ENCODE results near the gene DAG1. TPM values are rescaled to one million over a fixed set of nuclear protein-coding genes. Genes with fewer than 3 reads are reported as not detected.

Gene DAG1
- total RNA-seq, 1 experiment from 2014 or later, result 226 TPM

DNA sequence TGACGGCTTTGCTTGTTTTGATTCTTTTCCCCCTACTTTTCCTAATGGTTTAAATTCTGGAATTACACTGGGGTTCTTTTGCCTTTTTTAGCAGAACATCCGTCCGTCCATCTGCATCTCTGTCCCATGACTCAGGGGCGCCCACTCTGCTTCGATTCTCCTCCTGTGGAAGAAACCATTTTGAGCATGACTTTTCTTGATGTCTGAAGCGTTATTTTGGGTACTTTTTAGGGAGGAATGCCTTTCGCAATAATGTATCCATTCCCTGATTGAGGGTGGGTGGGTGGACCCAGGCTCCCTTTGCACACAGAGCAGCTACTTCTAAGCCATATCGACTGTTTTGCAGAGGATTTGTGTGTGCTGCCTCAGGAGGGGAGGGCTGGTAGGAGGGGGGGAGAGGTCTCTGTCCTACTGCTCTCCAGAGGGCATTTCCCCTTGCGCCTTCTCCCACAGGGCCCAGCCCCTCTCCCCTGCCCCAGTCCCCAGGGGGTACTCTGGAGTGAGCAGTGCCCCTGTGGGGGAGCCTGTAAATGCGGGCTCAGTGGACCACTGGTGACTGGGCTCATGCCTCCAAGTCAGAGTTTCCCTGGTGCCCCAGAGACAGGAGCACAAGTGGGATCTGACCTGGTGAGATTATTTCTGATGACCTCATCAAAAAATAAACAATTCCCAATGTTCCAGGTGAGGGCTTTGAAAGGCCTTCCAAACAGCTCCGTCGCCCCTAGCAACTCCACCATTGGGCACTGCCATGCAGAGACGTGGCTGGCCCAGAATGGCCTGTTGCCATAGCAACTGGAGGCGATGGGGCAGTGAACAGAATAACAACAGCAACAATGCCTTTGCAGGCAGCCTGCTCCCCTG, 64.7 kb downstream of the DAG1 start:
- Mint-ChIP-seq H3K9me3 (ENCODE audit: low read depth, unreplicated experiment) (no peaks in the 10 kb centered on the region), H3K4me1 (ENCODE audit: low read depth, unreplicated experiment) (peaks cover 6% of the 10 kb centered on the region), H3K36me3 (ENCODE audit: insufficient read depth, unreplicated experiment) (peaks cover 21% of the 10 kb centered on the region), H3K27ac (ENCODE audit: unreplicated experiment) (no peak overlapping the region), H3K27me3 (ENCODE audit: unreplicated experiment) (no peaks in the 10 kb centered on the region), H3K4me3 (ENCODE audit: low read depth, unreplicated experiment) (no peak overlapping the region)
- CTCF ChIA-PET, result interaction anchor here (0.7 kb wide), 1 partner anchor 138 kb away, joined by 3 read pairs; no protein-coding TSS in a partner anchor
- DNase-seq, result no peak
- intact Hi-C loops (cut with micrococcal nuclease; ENCODE audit: unreplicated experiment), result no loop called here
- TF ChIP-seq, protein P1, sequence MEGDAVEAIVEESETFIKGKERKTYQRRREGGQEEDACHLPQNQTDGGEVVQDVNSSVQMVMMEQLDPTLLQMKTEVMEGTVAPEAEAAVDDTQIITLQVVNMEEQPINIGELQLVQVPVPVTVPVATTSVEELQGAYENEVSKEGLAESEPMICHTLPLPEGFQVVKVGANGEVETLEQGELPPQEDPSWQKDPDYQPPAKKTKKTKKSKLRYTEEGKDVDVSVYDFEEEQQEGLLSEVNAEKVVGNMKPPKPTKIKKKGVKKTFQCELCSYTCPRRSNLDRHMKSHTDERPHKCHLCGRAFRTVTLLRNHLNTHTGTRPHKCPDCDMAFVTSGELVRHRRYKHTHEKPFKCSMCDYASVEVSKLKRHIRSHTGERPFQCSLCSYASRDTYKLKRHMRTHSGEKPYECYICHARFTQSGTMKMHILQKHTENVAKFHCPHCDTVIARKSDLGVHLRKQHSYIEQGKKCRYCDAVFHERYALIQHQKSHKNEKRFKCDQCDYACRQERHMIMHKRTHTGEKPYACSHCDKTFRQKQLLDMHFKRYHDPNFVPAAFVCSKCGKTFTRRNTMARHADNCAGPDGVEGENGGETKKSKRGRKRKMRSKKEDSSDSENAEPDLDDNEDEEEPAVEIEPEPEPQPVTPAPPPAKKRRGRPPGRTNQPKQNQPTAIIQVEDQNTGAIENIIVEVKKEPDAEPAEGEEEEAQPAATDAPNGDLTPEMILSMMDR (IDR thresholded peaks at IDR 0.05; ENCODE audit: unreplicated experiment), result no peak
- BruUV-seq (replicated peaks), result no TSS peak

DNA sequence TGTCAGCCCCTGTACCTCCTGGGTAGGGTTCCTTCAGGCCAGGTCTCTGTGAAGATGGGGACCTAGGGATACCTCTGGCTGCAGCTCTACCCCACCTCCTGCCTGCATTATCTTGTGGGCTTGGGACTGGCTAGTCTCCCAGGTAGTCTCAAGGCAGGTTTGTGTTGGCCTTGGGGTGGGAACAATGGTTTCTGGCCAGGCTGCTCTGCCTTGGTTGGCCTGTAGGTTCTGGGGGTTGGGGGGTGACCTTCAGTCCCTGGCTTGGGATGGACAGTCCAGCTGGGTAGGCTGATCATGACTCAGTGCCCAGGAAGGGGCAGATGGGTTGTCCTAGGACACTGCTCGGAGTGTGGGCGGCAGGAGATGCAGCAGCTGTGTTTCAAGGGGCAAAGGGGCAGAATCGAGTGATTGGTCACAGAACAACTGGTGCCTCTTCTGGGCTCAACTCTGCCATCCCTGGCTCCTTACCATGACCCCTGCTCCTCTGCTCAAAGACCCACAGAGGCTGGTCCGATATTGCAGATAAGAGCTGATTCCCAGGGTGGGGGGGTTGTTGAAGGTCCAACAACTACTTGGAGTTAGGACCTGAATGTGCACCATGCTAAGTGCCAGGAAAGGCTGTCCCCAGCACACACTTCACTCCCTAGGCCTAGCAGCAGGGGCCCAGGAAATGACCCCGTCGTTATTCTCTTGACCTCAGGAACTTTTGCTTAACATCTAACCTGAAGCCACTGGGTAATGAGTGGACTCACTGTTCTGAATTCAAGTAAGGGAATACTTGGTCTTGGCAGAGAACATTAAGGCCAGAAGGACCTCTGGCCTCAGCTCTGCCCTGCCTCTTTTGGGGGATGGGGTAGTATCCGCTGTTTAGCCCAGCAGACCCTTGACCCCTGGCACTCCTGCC, 66.2 kb downstream of the DAG1 start:
- TF ChIP-seq, protein P1 (IDR thresholded peaks at IDR 0.05; ENCODE audit: unreplicated experiment), result no peak
- Mint-ChIP-seq H3K4me1 (ENCODE audit: low read depth, unreplicated experiment) (no peaks in the 10 kb centered on the region), H3K9me3 (ENCODE audit: low read depth, unreplicated experiment) (no peaks in the 10 kb centered on the region), H3K36me3 (ENCODE audit: insufficient read depth, unreplicated experiment) (peaks cover 16% of the 10 kb centered on the region), H3K4me3 (ENCODE audit: low read depth, unreplicated experiment) (no peak overlapping the region), H3K27ac (ENCODE audit: unreplicated experiment) (no peak overlapping the region), H3K27me3 (ENCODE audit: unreplicated experiment) (no peaks in the 10 kb centered on the region)
- intact Hi-C loops (cut with micrococcal nuclease; ENCODE audit: unreplicated experiment), result no loop called here
- DNase-seq, result no peak
- BruUV-seq (replicated peaks), result no TSS peak
- CTCF ChIA-PET, result interaction anchor here (1.6 kb wide), 1 partner anchor 135 kb away, joined by 6 read pairs; no protein-coding TSS in a partner anchor

DNA sequence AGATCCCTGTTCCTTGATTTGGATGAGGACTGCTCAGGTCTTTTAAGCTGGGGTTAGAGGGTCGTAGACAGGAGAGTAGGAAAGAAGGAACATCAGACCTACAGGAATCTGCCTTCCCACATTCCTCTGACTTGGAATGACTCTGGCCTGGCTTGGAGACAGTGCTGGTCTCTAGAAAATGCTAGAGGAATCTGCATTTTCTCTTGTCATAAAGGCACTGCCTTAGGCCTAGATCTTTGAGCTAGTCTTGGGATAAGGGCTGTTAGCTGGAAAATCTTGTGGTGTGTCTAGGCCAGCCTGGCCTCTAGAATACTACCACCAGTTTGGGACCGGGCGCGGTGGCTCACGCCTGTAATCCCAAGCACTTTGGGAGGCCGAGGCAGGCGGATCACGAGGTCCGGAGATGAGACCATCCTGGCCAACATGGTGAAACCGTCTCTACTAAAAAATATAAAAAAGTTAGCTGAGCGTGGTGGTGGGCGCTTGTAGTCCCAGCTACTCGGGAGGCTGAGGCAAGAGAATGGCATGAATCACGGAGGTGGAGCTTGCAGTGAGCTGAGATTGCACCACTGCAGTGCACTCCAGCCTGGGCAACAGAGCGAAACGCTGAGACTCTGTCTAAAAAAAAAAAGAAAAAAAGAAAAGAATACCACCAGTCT, 66.9 kb downstream of the DAG1 start:
- no peaks in the 10 kb centered on the region for H3K4me1 Mint-ChIP-seq (ENCODE audit: low read depth, unreplicated experiment)
- CTCF ChIA-PET, result interaction anchor here (0.6 to 1.6 kb wide), 3 partner anchors 19 to 135 kb away, joined by 5 to 7 read pairs (median 6); no protein-coding TSS in a partner anchor
- no peaks in the 10 kb centered on the region for H3K9me3 Mint-ChIP-seq (ENCODE audit: low read depth, unreplicated experiment)
- no peaks in the 10 kb centered on the region for H3K27me3 Mint-ChIP-seq (ENCODE audit: unreplicated experiment)
- TF ChIP-seq, protein P1 (IDR thresholded peaks at IDR 0.05; ENCODE audit: unreplicated experiment), result no peak
- no peak overlapping the region for H3K4me3 Mint-ChIP-seq (ENCODE audit: low read depth, unreplicated experiment)
- BruUV-seq (replicated peaks), result no TSS peak
- H3K27ac Mint-ChIP-seq (ENCODE audit: unreplicated experiment), result no peak overlapping the region
- DNase-seq, result no peak
- H3K36me3 Mint-ChIP-seq (ENCODE audit: insufficient read depth, unreplicated experiment), result peaks cover 13% of the 10 kb centered on the region
- intact Hi-C loops (cut with micrococcal nuclease; ENCODE audit: unreplicated experiment), result no loop called here

All from Calu3 (cell line).